ENCODE data around the gene SNAP29. TPM values are rescaled to one million over a fixed set of nuclear protein-coding genes. Genes with fewer than 3 reads are reported as not detected.
A peak's percentile ranks its signal among the peaks of the same experiment; 100 is the strongest.

Gene SNAP29
- total RNA-seq, 6 experiments from 2014 or later, result 17.6 to 27.0 (median 22.4) TPM

- no peak overlapping the region for H3K27ac ChIP-seq
- 70% methylated on average over 3 of the region's 3 CpGs for WGBS (ENCODE audit: insufficient coverage, low coverage, low lambda C conversion rate, missing lambda C conversion rate)
- H3K9me3 ChIP-seq, result no peaks in the 10 kb centered on the region
- no peak overlapping the region for H3K4me3 ChIP-seq
- intact Hi-C loops (cut with DNase I), result no loop called here
- TF ChIP-seq POLR2A (IDR thresholded peaks at IDR 0.05) (no peak), CTCF (IDR thresholded peaks at IDR 0.05) (no peak)
- H3K27me3 ChIP-seq, result no peaks in the 10 kb centered on the region
- ATAC-seq (peak in 3 of 4 donors; percentile 50 to 75 (median 51)), DNase-seq (no peak)
- H3K4me1 ChIP-seq, result peaks cover 0 to 25% (median 0%) of the 10 kb centered on the region in 4 donors
- H3K36me3 ChIP-seq, result no peaks in the 10 kb centered on the region
Observed at GRCh38 chr22:20839837-20840645, 18.8 kb upstream of the SNAP29 start.

DNA sequence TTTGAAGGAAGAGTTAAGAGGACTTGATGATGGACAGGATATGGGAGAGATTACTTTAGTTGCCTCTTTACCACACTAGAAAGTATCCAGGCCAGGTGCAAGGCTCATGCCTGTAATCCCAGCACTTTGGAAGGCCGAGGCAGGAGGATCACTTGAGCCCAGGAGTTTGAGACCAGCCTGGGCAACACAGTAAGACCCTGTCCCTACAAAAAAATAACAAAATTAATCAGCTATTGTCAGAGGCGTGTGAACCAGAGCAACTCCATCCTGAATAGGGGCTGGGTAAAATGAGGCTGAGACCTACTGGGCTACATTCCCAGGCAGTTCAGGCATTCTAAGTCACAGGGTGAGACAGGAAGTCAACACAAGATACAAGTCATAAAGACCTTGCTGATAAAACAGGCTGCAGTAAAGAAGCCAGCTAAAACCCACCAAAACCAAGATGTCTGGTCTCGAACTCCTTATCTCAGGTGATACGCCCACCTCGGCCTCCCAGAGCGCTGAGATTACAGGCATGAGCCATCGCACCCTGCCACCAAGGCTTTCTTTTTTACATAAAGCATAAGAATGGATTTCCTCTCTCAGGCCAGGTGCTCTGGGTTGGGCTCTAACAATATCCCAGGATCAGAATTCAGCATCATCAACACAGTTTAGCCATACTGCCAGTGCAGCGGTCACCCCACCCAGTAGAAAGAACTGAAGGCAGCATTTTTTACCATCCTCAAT is 18.0 kb upstream of the SNAP29 start:
- TF ChIP-seq CTCF (IDR thresholded peaks at IDR 0.05) (no peak), POLR2A (IDR thresholded peaks at IDR 0.05) (no peak)
- ATAC-seq (no peak), DNase-seq (peak in 1 of 3 donors; percentile 20)
- Histone ChIP-seq H3K36me3 (no peaks in the 10 kb centered on the region), H3K27ac (no peak overlapping the region), H3K4me3 (no peak overlapping the region), H3K27me3 (no peaks in the 10 kb centered on the region), H3K9me3 (no peaks in the 10 kb centered on the region), H3K4me1 (peaks cover 0 to 30% (median 0%) of the 10 kb centered on the region in 4 donors)
- WGBS (ENCODE audit: insufficient coverage, low coverage, low lambda C conversion rate, missing lambda C conversion rate), result 75% methylated on average over 1 of the region's 8 CpGs
- intact Hi-C loops (cut with DNase I), result no loop called here

DNA sequence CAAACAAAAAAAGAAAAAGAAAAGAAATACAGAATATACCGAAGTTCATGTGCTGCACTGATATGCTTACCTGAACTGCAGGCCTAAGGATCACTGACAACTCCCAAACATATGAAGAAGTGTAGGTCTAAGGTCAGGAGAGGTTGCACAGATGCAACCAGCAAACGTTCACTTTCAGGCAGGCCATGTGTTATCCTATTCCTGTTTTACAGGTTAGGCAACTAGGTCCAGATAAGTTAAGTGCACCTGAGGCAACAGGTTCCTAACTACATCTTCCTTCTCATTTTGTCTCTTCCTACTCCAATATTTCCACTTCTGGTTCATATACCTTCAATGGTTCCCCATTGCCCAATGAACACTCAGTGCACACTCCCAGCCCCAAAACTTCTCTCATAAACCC is 15.3 kb upstream of the SNAP29 start:
- DNase-seq, result no peak
- TF ChIP-seq POLR2A (IDR thresholded peaks at IDR 0.05), result no peak
- TF ChIP-seq CTCF (IDR thresholded peaks at IDR 0.05), result no peak
- WGBS (ENCODE audit: insufficient coverage, low coverage, low lambda C conversion rate, missing lambda C conversion rate), result 48% methylated on average over 2 of the region's 2 CpGs

DNA sequence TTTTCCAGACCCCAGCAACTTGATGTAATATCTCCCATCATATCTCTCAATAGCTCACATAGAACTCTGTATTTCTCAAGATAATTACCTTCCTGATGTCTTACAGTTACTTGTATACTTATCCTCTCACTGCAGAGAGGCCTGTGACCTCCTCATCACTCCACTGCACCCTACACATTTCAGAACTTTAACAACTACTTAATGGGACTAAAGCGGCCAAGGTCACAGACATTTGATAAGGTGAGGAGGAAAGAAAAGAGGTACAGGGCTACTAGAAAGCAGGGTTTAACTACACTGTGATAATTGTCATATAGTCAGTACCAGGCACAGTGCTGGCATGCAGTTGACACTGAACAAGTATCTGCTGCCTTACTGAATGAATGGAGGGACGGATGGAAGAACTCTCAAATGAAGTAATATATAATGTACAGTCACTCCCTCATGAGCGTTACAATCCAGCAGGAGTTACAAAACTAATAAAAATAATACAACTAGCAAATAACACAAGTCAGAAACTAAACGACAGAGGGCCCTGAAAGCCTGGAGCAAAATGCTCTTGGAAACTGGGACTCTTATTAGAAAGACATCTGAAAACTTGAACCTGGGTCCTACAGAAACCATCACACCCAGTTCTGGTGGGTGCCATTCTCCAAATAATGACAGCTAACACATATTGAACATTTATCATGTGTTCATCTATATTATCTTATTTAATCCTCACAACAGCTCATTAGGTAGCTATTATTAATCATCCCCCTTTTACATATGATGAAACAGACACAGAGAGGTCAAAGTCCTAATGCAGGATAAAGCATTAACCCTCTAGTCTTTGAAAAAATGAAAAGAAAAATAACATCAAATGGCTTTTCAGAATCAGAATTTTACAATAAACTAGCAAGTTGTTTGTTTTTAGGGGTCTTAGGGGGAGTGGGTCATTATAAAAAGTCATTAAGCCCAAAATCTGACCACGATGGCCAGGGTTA is 14.5 kb upstream of the SNAP29 start:
- H3K4me3 ChIP-seq, result no peak overlapping the region
- H3K9me3 ChIP-seq, result no peaks in the 10 kb centered on the region
- 70% methylated on average over 5 of the region's 5 CpGs for WGBS (ENCODE audit: insufficient coverage, low coverage, low lambda C conversion rate, missing lambda C conversion rate)
- TF ChIP-seq CTCF (IDR thresholded peaks at IDR 0.05) (no peak), POLR2A (IDR thresholded peaks at IDR 0.05) (no peak)
- H3K27me3 ChIP-seq, result no peaks in the 10 kb centered on the region
- H3K36me3 ChIP-seq, result no peaks in the 10 kb centered on the region
- DNase-seq, result no peak
- H3K27ac ChIP-seq, result no peak overlapping the region
- peak in 2 of 4 donors; percentile 38 to 50 for ATAC-seq
- intact Hi-C loops (cut with DNase I), result no loop called here
- H3K4me1 ChIP-seq, result peaks cover 0 to 30% (median 0%) of the 10 kb centered on the region in 4 donors

More for the DNA sequence above, 15.3 kb upstream of the SNAP29 start:
- intact Hi-C loops (cut with DNase I), result no loop called here
- no peaks in the 10 kb centered on the region for H3K9me3 ChIP-seq
- no peak for ATAC-seq
- no peaks in the 10 kb centered on the region for H3K27me3 ChIP-seq
- no peak overlapping the region for H3K4me3 ChIP-seq
- no peak overlapping the region for H3K27ac ChIP-seq
- H3K36me3 ChIP-seq, result no peaks in the 10 kb centered on the region
- peaks cover 0 to 30% (median 0%) of the 10 kb centered on the region in 4 donors for H3K4me1 ChIP-seq
